B cell (primary cell): Measurements from ENCODE around the gene ACBD4. TPM values are rescaled to one million over a fixed set of nuclear protein-coding genes. Genes with fewer than 3 reads are reported as not detected.

Experiments
- ATAC-seq: fragments of 200-7000 bp; cut with Tn5 transposase; one replicate; pipeline ENCODE4 v1.10.0; 2021; ENCODE audit warnings: low read depth, mild to moderate bottlenecking, moderate number of reproducible peaks, moderate library complexity
- CTCF ChIA-PET: fragments of 350-600 bp; sonication (Branson Sonifier 250); formaldehyde crosslinking; loops from one replicate; lab custom pipeline; 2021; ENCODE audit warnings: antibody characterized with exemption, inconsistent platforms; lab: Charles Lee
- POLR2A ChIA-PET: fragments of 350-600 bp; sonication (Branson Sonifier 250); formaldehyde crosslinking; loops from one replicate; lab custom pipeline; 2021; ENCODE audit warnings: antibody characterized with exemption; lab: Charles Lee
- DNase-seq: peaks from one replicate; pipeline ENCODE4 v3.0.0; 2013
- H2AFZ ChIP-seq: 2 replicates; pipeline ENCODE4 v1.6.1; 2012; ENCODE audit warnings: mild to moderate bottlenecking, low read depth, low read length; ENCODE audit not compliant: insufficient read depth, poor library complexity, severe bottlenecking
- H3K27ac ChIP-seq, 2 donors: 1 replicate in 1 of 2; 2 replicates in 1 of 2; pipeline ENCODE4 v1.5.1; 2012 to 2013; ENCODE audit warnings: low read length in 2 of 2, mild to moderate bottlenecking in 2 of 2, moderate library complexity in 1 of 2
- H3K27me3 ChIP-seq, 4 experiments: fragments of 200-600 bp in 1 of 4; sonication (generic) in 1 of 4; replicated peaks in 1 of 4; 1 replicate in 2 of 4; 2 replicates in 2 of 4; pipeline versions ENCODE4 v1.6.1 to v1.7.0; 2013 to 2016; ENCODE audit warnings: low read length in 3 of 4, mild to moderate bottlenecking in 2 of 4, mixed read lengths in 1 of 4, moderate library complexity in 1 of 4; ENCODE audit not compliant: insufficient read depth in 4 of 4, control insufficient read depth in 3 of 4; ENCODE audit errors: control extremely low read depth in 1 of 4
- H3K36me3 ChIP-seq, 2 experiments: replicated peaks in 1 of 2; 1 replicate in 1 of 2; 2 replicates in 1 of 2; pipeline versions ENCODE4 v1.6.1 to v1.7.1; 2013; ENCODE audit warnings: low read length in 1 of 2; ENCODE audit not compliant: insufficient read depth in 2 of 2, control insufficient read depth in 1 of 2; ENCODE audit errors: control extremely low read depth in 1 of 2, extremely low read depth in 1 of 2
- H3K4me1 ChIP-seq, 2 donors: fragments of 200-600 bp in 1 of 2; sonication (generic) in 1 of 2; 1 replicate in 1 of 2; 2 replicates in 1 of 2; pipeline versions ENCODE4 v1.5.1 to v1.6.1; 2013 to 2017; ENCODE audit warnings: low read length in 2 of 2; ENCODE audit not compliant: control insufficient read depth in 2 of 2, insufficient read depth in 2 of 2
- H3K4me2 ChIP-seq: replicated peaks from 2 replicates; pipeline ENCODE3; 2012; ENCODE audit warnings: mild to moderate bottlenecking, low read depth, low read length; ENCODE audit not compliant: poor library complexity, severe bottlenecking
- H3K4me3 ChIP-seq, 5 experiments: fragments of 200-600 bp in 1 of 5; sonication (generic) in 1 of 5; 1 replicate in 3 of 5; 2 replicates in 2 of 5; pipeline versions ENCODE4 v1.5.1 to v1.7.0; 2011 to 2016; ENCODE audit warnings: low read length in 4 of 5, mild to moderate bottlenecking in 4 of 5, low read depth in 2 of 5, control low read depth in 1 of 5, moderate library complexity in 1 of 5; ENCODE audit not compliant: insufficient read depth in 1 of 5; ENCODE audit errors: control extremely low read depth in 1 of 5, extremely low read depth in 1 of 5
- H3K79me2 ChIP-seq: fragments of 200-600 bp; sonication (generic); one replicate; pipeline ENCODE4 v1.6.0; 2016; ENCODE audit warnings: low read length; ENCODE audit not compliant: control insufficient read depth, insufficient read depth
- H3K9ac ChIP-seq: fragments of 200-600 bp; sonication (generic); 2 replicates; pipeline ENCODE4 v1.6.1; 2017; ENCODE audit warnings: mild to moderate bottlenecking, low read length, moderate library complexity
- H3K9me3 ChIP-seq, 3 donors: one replicate each; pipeline versions ENCODE4 v1.6.1 to v1.7.1; 2013; ENCODE audit warnings: low read length in 2 of 3; ENCODE audit not compliant: control insufficient read depth in 2 of 3, insufficient read depth in 1 of 3; ENCODE audit errors: control extremely low read depth in 1 of 3
- H4K20me1 ChIP-seq: 2 replicates; pipeline ENCODE4 v1.6.0; 2012; ENCODE audit warnings: mild to moderate bottlenecking, low read length; ENCODE audit not compliant: insufficient read depth, control insufficient read depth, poor library complexity, severe bottlenecking
- H3K27ac Mint-ChIP-seq: one replicate; pipeline ENCODE4 v1.8.0; 2021; ENCODE audit warnings: mixed read lengths
- H3K27me3 Mint-ChIP-seq: one replicate; pipeline ENCODE4 v1.8.0; 2021; ENCODE audit warnings: mixed read lengths
- H3K4me1 Mint-ChIP-seq: one replicate; pipeline ENCODE4 v1.8.0; 2021; ENCODE audit warnings: mixed read lengths
- H3K4me3 Mint-ChIP-seq: one replicate; pipeline ENCODE4 v1.8.0; 2021; ENCODE audit warnings: mixed read lengths
- H3K9me3 Mint-ChIP-seq: one replicate; pipeline ENCODE4 v1.8.0; 2022; ENCODE audit warnings: mixed read lengths; ENCODE audit not compliant: insufficient read depth
- CTCF ChIP-seq: fragments of 200-600 bp; IDR thresholded peaks from one replicate; pipeline ENCODE4 v1.8.0; 2022; ENCODE audit warnings: antibody characterized with exemption, mild to moderate bottlenecking
- EZH2 ChIP-seq: IDR thresholded peaks from 2 replicates; pipeline ENCODE4 v1.6.1; 2012; ENCODE audit warnings: borderline replicate concordance, low read depth, mild to moderate bottlenecking, moderate library complexity, low read length; ENCODE audit not compliant: insufficient read depth, poor library complexity, severe bottlenecking
- WGBS: methylation state at CpG from one replicate; pipeline ENCODE4 v1.1.5; 2013; ENCODE audit warnings: missing lambda C conversion rate; ENCODE audit not compliant: insufficient coverage; 5-methylcytosine and 5-hydroxymethylcytosine counted together
- intact Hi-C: fragments of 100-400 bp; cut with micrococcal nuclease; formaldehyde crosslinking; loops from one replicate; pipeline ENCODE4 v1.10.0; 2022
- polyA plus RNA-seq: library from polyadenylated mRNA; depleted of rRNA; stranded (reverse); fragments of >200 nt; gene quantifications from 2 replicates; pipeline ENCODE4 v1.2.3, GENCODE V29; 2012
- total RNA-seq, 2 donors: library from RNA; stranded (reverse); fragments of 120-200 nt in 1 of 2; gene quantifications; 1 replicate in 1 of 2; 2 replicates in 1 of 2; pipeline versions ENCODE4 v1.2.3 to v1.2.4, GENCODE V29; 2013 to 2022

Gene ACBD4
- total and polyA plus RNA-seq, 2 donors (not counting 1 experiment from before 2014, with no cell fraction given) = 36.8 to 39.4 TPM

- intact Hi-C loops = no loop called here
- no peak for TF ChIP-seq CTCF
- no peak overlapping the region for H3K4me2 ChIP-seq
- no peak overlapping the region for H3K4me3 ChIP-seq
- H3K27ac Mint-ChIP-seq = no peak overlapping the region
- H3K9me3 ChIP-seq = no peaks in the 10 kb centered on the region
- DNase-seq = no peak
- ATAC-seq = no peak
- no peaks in the 10 kb centered on the region for H3K9me3 Mint-ChIP-seq
- no peak overlapping the region for H3K4me3 Mint-ChIP-seq
- H3K27ac ChIP-seq = no peak overlapping the region
- H3K27me3 ChIP-seq = peaks cover 0 to 10% (median 2%) of the 10 kb centered on the region in 4 experiments
- no peaks in the 10 kb centered on the region for H3K36me3 ChIP-seq
- no peak overlapping the region for H2AFZ ChIP-seq
- no peaks in the 10 kb centered on the region for H3K4me1 Mint-ChIP-seq
- H3K27me3 Mint-ChIP-seq = peaks cover 4% of the 10 kb centered on the region
- CTCF ChIA-PET = interaction anchor here (2.1 kb wide), 1 partner anchor 8 kb away, joined by 6 read pairs; the partner anchor contains the start of gene ACBD4
- WGBS = 90% methylated on average over 18 of the region's 20 CpGs
- H3K9ac ChIP-seq = no peak overlapping the region
- peaks cover 7 to 8% of the 10 kb centered on the region in 2 donors for H3K4me1 ChIP-seq
- H3K79me2 ChIP-seq = no peaks in the 10 kb centered on the region
- no peaks in the 10 kb centered on the region for H4K20me1 ChIP-seq
- POLR2A ChIA-PET = no interaction called here
These were observed 7.8 kb upstream of the ACBD4 start for GRCh38 chr17:45127548-45128300.

GRCh38 chr17:45128331-45128730 is 7.2 kb upstream of the ACBD4 start:
- TF ChIP-seq CTCF (no peak), EZH2 (no peak)
- peaks cover 4% of the 10 kb centered on the region for H3K27me3 Mint-ChIP-seq
- H3K79me2 ChIP-seq = no peaks in the 10 kb centered on the region
- H3K4me3 Mint-ChIP-seq = no peak overlapping the region
- 100% methylated on average over 1 of the region's 5 CpGs for WGBS
- no peak overlapping the region for H3K27ac ChIP-seq
- no peak overlapping the region for H3K27ac Mint-ChIP-seq
- no peak overlapping the region for H3K9ac ChIP-seq
- ATAC-seq = no peak
- no peaks in the 10 kb centered on the region for H3K9me3 ChIP-seq
- H3K4me1 Mint-ChIP-seq = peaks cover 2% of the 10 kb centered on the region
- H3K36me3 ChIP-seq = no peaks in the 10 kb centered on the region
- peaks cover 0 to 10% (median 2%) of the 10 kb centered on the region in 4 experiments for H3K27me3 ChIP-seq
- no peaks in the 10 kb centered on the region for H4K20me1 ChIP-seq
- H3K4me2 ChIP-seq = no peak overlapping the region
- DNase-seq = no peak
- intact Hi-C loops = no loop called here
- ChIA-PET POLR2A (no interaction called here), CTCF (no interaction called here)
- no peaks in the 10 kb centered on the region for H3K9me3 Mint-ChIP-seq
- H2AFZ ChIP-seq = no peak overlapping the region
- peaks cover 7 to 8% of the 10 kb centered on the region in 2 donors for H3K4me1 ChIP-seq
- H3K4me3 ChIP-seq = no peak overlapping the region
